GM23248 (cell line): ENCODE results near the gene EEIG2. TPM values are rescaled to one million over a fixed set of nuclear protein-coding genes. Genes with fewer than 3 reads are reported as not detected.

Experiments used
- DNase-seq: peaks from one replicate; pipeline ENCODE4 v3.0.0-alpha.2; 2015
- H2AFZ ChIP-seq: fragments of 200-600 bp; sonication (generic); 2 replicates; pipeline ENCODE4 v1.6.1; 2016; ENCODE audit warnings: antibody characterized with exemption
- H3F3A ChIP-seq: fragments of 200-600 bp; sonication (generic); 2 replicates; pipeline ENCODE4 v1.6.1; 2016; ENCODE audit warnings: mild to moderate bottlenecking, antibody characterized with exemption, mixed run types; ENCODE audit not compliant: insufficient read depth
- H3K27ac ChIP-seq: fragments of 200-600 bp; sonication (generic); 2 replicates; pipeline ENCODE4 v1.5.1; 2016; ENCODE audit warnings: mild to moderate bottlenecking
- H3K27me3 ChIP-seq: fragments of 200-600 bp; sonication (generic); replicated peaks from 2 replicates; pipeline ENCODE4 v1.6.1; 2016; ENCODE audit warnings: mild to moderate bottlenecking; ENCODE audit not compliant: insufficient read depth
- H3K36me3 ChIP-seq: fragments of 200-600 bp; sonication (generic); 2 replicates; pipeline ENCODE4 v1.6.1; 2016; ENCODE audit warnings: low read depth, mild to moderate bottlenecking
- H3K4me1 ChIP-seq: fragments of 200-600 bp; sonication (generic); 2 replicates; pipeline ENCODE4 v1.6.1; 2016; ENCODE audit warnings: mild to moderate bottlenecking; ENCODE audit not compliant: insufficient read depth
- H3K4me2 ChIP-seq: fragments of 200-600 bp; sonication (generic); one replicate; pipeline ENCODE4 v1.6.1; 2016; ENCODE audit warnings: mild to moderate bottlenecking; ENCODE audit not compliant: unreplicated experiment
- H3K4me3 ChIP-seq: fragments of 200-600 bp; sonication (generic); 2 replicates; pipeline ENCODE4 v1.5.1; 2016; ENCODE audit warnings: mild to moderate bottlenecking
- H3K79me2 ChIP-seq: fragments of 200-600 bp; sonication (generic); 2 replicates; pipeline ENCODE4 v1.6.1; 2016; ENCODE audit warnings: mild to moderate bottlenecking; ENCODE audit not compliant: insufficient read depth
- H3K9ac ChIP-seq: fragments of 200-600 bp; sonication (generic); 2 replicates; pipeline ENCODE4 v1.6.1; 2016; ENCODE audit warnings: mild to moderate bottlenecking
- H3K9me2 ChIP-seq: fragments of 200-600 bp; sonication (generic); 2 replicates; pipeline ENCODE4 v1.6.1; 2016; ENCODE audit warnings: mixed run types, mild to moderate bottlenecking, moderate library complexity; ENCODE audit not compliant: insufficient read depth
- H3K9me3 ChIP-seq: fragments of 200-600 bp; sonication (generic); one replicate; pipeline ENCODE4 v1.6.1; 2017; ENCODE audit warnings: low read depth
- H4K20me1 ChIP-seq: fragments of 200-600 bp; sonication (generic); 2 replicates; pipeline ENCODE4 v1.6.0; 2016; ENCODE audit not compliant: insufficient read depth
- EZH2 ChIP-seq: fragments of 200-600 bp; sonication (generic); IDR thresholded peaks from 2 replicates; pipeline ENCODE4 v1.6.1; 2018; ENCODE audit warnings: antibody characterized with exemption, mild to moderate bottlenecking; ENCODE audit not compliant: insufficient read depth, poor library complexity, severe bottlenecking
- EZH2phosphoT487 ChIP-seq: fragments of 200-600 bp; sonication (generic); IDR thresholded peaks from 2 replicates; pipeline ENCODE4 v1.6.1; 2018; ENCODE audit warnings: antibody characterized with exemption, moderate library complexity, mild to moderate bottlenecking, low read depth; ENCODE audit not compliant: insufficient read depth
- WGBS, 2 experiments: methylation state at CpG; one replicate each; pipeline ENCODE4 v1.1.6; 2015 to 2017; ENCODE audit warnings: low lambda C conversion rate in 2 of 2, low coverage in 1 of 2; ENCODE audit errors: missing lambda C conversion rate in 2 of 2; 5-methylcytosine and 5-hydroxymethylcytosine counted together
- in situ Hi-C: fragments of 300-500 bp; cut with MboI; formaldehyde crosslinking; loops from 2 replicates; pipeline ENCODE4 v1.15.0; 2020
- polyA plus RNA-seq: library from polyadenylated mRNA; unstranded; fragments of >200 nt; fragmentation: Nextera tagmentation; extraction: Ambion mirVana; gene quantifications from 2 replicates; pipeline ENCODE4 v1.2.1, GENCODE V29; 2016
- total RNA-seq: library from RNA; depleted of rRNA; stranded (reverse); fragments of >200 nt; shearing (Covaris generic); gene quantifications from 2 replicates; pipeline ENCODE4 v1.2.3, GENCODE V29; 2014; rRNA removed

Gene EEIG2
- total and polyA plus RNA-seq, 2 experiments from 2014 or later: 0.70 to 5.4 TPM

- H3K4me2 ChIP-seq: no peak overlapping the region
- H3K79me2 ChIP-seq: no peaks in the 10 kb centered on the region
- H3K36me3 ChIP-seq: no peaks in the 10 kb centered on the region
- no peaks in the 10 kb centered on the region for H3K9me3 ChIP-seq
- no peaks in the 10 kb centered on the region for H3F3A ChIP-seq
- H4K20me1 ChIP-seq: no peaks in the 10 kb centered on the region
- H3K27ac ChIP-seq: no peak overlapping the region
- no peak overlapping the region for H3K9ac ChIP-seq
- H3K27me3 ChIP-seq: no peaks in the 10 kb centered on the region
- no peak for DNase-seq
- H3K4me3 ChIP-seq: no peak overlapping the region
- WGBS, 2 experiments: 94 to 96% methylated on average over 1 of the region's 1 CpG
- no peaks in the 10 kb centered on the region for H3K9me2 ChIP-seq
- no peak overlapping the region for H2AFZ ChIP-seq
- H3K4me1 ChIP-seq: 0 out of 2 replicates have a peak, but pooled peaks cover 9% of the 10 kb centered on the region
- no peak for TF ChIP-seq EZH2
- no peak for TF ChIP-seq EZH2phosphoT487
- in situ Hi-C loops: no loop called here
These were observed 42.0 kb downstream of the EEIG2 start for GRCh38 chr1:108601708-108602410.

DNA sequence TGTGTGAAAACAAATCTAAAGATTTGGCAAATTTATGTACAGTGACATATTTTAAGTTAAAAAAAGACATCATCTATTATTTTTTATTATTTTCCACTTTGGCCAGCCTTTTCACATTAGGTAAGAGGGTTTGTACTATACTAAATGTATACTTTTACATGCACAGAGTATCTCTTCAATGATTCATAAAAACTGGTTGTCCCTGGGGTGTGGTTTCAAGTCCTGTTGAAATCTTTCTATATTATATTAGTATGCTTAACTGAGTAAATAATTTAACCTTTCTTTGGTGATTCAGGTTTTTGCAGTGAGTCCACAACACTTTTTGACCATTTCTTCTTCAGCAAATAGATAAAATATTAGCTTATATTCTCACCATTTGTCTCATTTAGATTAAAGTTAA is 45.7 kb downstream of the EEIG2 start:
- no peaks in the 10 kb centered on the region for H3K36me3 ChIP-seq
- no peaks in the 10 kb centered on the region; the same call in 1 of the 2 replicates for H3K4me1 ChIP-seq
- H3K4me3 ChIP-seq: no peak overlapping the region
- no peak overlapping the region for H3K4me2 ChIP-seq
- H2AFZ ChIP-seq: no peak overlapping the region
- no peaks in the 10 kb centered on the region for H4K20me1 ChIP-seq
- H3K9me2 ChIP-seq: no peaks in the 10 kb centered on the region
- TF ChIP-seq EZH2phosphoT487 (no peak), EZH2 (no peak)
- no peaks in the 10 kb centered on the region for H3F3A ChIP-seq
- H3K9ac ChIP-seq: no peak overlapping the region
- H3K79me2 ChIP-seq: no peaks in the 10 kb centered on the region
- no peak overlapping the region for H3K27ac ChIP-seq
- no peaks in the 10 kb centered on the region for H3K9me3 ChIP-seq
- in situ Hi-C loops: no loop called here
- H3K27me3 ChIP-seq: no peaks in the 10 kb centered on the region
- no peak for DNase-seq

DNA sequence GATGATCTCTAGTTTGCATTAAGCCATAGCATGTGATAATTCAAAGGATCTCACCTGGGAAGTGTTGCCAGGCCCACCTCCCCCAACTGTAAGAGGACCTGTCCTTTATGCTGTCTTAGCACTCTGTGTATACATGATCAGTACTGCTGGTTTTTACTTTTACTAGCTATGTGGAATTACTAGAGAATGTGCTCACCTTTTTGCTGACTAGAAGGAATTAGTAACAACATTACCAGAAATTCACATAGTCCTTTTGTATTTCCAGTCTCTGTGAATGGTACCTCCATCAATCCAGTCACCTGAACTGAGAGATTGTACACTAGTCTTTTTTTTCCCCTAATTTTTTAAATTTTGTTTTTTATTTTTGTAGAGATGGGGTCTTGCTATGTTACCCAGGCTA is 46.6 kb downstream of the EEIG2 start:
- Histone ChIP-seq H3K4me3 (no peak overlapping the region), H3K9ac (no peak overlapping the region), H3K4me2 (no peak overlapping the region), H3K36me3 (no peaks in the 10 kb centered on the region), H3K27ac (no peak overlapping the region), H3K9me2 (no peaks in the 10 kb centered on the region), H3K79me2 (no peaks in the 10 kb centered on the region), H4K20me1 (no peaks in the 10 kb centered on the region), H3F3A (no peaks in the 10 kb centered on the region), H3K27me3 (no peaks in the 10 kb centered on the region), H2AFZ (no peak overlapping the region), H3K4me1 (no peaks in the 10 kb centered on the region; the same call in 1 of the 2 replicates), H3K9me3 (no peaks in the 10 kb centered on the region)
- in situ Hi-C loops: no loop called here
- DNase-seq: no peak
- no peak for TF ChIP-seq EZH2

- Histone ChIP-seq H3K9ac (no peak overlapping the region), H3K4me1 (no peaks in the 10 kb centered on the region; the same call in 1 of the 2 replicates), H3K27me3 (no peaks in the 10 kb centered on the region), H4K20me1 (no peaks in the 10 kb centered on the region), H3K36me3 (no peaks in the 10 kb centered on the region), H3K4me2 (no peak overlapping the region), H3K79me2 (no peaks in the 10 kb centered on the region), H3K4me3 (no peak overlapping the region), H3K9me2 (no peaks in the 10 kb centered on the region), H3K27ac (no peak overlapping the region), H3K9me3 (no peaks in the 10 kb centered on the region), H2AFZ (no peak overlapping the region), H3F3A (no peaks in the 10 kb centered on the region)
- TF ChIP-seq EZH2 (no peak), EZH2phosphoT487 (no peak)
- in situ Hi-C loops: no loop called here
- no peak for DNase-seq
- 35 to 37% methylated on average over 11 of the region's 11 CpGs for WGBS, 2 experiments
These were observed 49.7 kb downstream of the EEIG2 start for GRCh38 chr1:108609483-108610049.

Other genes starting within 250 kb of the EEIG2 start
- gene NBPF6, start 109.8 kb upstream of the EEIG2 start, total RNA-seq: not detected in 2 replicates
- gene NBPF6, start 109.8 kb upstream of the EEIG2 start, polyA plus RNA-seq: not detected in 2 replicates
- 2.4 and 7.2 TPM in 2 replicates for gene HENMT1, start 101.0 kb downstream of the EEIG2 start, total RNA-seq
- 6.3 and 7.6 TPM in 2 replicates for gene HENMT1, start 101.0 kb downstream of the EEIG2 start, polyA plus RNA-seq
- 9.7 and 10.9 TPM in 2 replicates for gene PRPF38B, start 132.2 kb downstream of the EEIG2 start, total RNA-seq
- gene PRPF38B, start 132.2 kb downstream of the EEIG2 start, polyA plus RNA-seq: 21.3 and 25.6 TPM in 2 replicates
- not detected in 2 replicates for gene FNDC7, start 152.8 kb downstream of the EEIG2 start, total RNA-seq
- not detected in 2 replicates for gene FNDC7, start 152.8 kb downstream of the EEIG2 start, polyA plus RNA-seq
- gene STXBP3, start 186.6 kb downstream of the EEIG2 start, total RNA-seq: 26.8 and 42.3 TPM in 2 replicates
- 43.7 and 46.4 TPM in 2 replicates for gene STXBP3, start 186.6 kb downstream of the EEIG2 start, polyA plus RNA-seq